ENCODE measurements around the gene CRB1.

CRB1 gene

DNA sequence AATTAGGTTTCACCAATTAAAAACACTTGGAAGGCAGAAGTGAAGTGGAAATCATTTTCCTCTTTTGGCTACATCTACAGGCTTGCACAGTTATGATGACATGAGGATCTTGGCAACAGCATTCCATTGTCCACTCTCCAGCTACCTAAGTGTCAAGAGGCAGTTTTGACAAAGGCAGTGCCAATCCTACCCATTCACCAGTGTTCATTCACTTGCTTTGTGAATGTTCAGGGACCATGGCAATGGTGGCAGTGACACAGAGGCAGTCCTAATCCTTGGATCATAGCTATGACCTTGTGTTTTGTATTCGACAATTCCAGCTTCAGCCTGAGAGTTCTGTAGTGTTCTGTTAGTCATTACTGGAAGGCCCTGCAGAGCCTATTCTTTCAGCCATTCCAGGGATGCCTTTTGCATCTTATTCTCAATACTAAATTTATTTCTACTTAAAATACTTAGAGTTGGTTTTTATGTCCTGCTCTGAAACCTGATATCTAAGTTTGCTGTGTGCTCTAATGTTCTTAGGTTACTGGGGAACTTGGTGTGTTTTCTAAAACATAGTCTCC, 36.7 kb downstream of the CRB1 start:
- no peak for DNase-seq

- DNase-seq = no peak
Observed at GRCh38 chr1:197305925-197306324, 37.9 kb downstream of the CRB1 start.

DNA sequence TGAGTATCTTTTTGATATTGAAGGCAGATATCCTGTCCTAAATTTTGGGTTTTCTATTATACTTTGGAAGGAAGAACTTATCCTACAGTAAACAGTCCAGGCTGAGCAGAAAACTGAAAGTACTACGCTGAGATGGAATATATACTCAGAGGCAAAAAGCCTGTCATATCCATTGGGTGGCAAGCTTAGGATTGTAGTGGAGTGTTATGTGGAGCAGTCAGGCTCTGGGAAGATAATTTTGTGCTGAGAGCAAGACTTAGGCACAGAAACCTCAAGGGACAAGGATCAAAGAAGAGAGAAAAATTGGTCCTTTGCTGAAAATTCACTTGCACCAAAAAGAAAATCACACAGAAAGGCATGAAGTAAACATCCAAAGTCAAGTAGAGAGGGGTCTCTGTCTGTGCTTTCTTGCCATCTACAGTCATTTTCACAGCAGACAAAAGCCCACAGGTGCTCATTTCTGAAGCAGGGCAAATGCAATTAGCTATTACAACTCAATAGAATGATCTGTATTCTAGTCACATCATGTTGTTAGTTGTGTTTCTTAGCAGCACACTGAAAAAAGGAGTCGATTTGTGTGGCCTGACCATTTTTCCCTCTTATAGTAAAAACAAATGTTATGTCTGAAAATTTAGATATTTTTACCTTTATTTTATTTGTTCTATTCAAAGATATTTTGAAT, 38.5 kb downstream of the CRB1 start:
- no peak for DNase-seq

- no peak for DNase-seq
Observed at GRCh38 chr1:197307136-197307535, 39.1 kb downstream of the CRB1 start.

DNA sequence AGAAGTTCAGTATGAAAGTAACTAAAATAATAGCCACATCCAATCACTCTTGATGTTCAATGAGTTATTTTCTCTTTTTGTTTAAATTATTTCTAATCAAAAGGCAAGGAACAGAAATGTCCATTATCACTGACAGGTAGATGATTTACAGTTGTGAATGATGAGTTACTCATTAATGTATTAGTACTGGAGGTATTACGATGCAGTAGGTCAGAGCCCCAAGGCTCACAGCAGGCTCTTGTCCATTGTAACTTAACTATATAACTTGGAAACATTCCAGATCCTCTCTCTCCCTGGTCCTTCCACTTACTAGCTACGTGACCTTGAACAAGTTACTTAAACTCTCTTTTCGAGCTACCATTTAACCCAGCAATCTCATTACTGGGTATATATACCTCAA, 39.5 kb downstream of the CRB1 start:
- DNase-seq = no peak

DNA sequence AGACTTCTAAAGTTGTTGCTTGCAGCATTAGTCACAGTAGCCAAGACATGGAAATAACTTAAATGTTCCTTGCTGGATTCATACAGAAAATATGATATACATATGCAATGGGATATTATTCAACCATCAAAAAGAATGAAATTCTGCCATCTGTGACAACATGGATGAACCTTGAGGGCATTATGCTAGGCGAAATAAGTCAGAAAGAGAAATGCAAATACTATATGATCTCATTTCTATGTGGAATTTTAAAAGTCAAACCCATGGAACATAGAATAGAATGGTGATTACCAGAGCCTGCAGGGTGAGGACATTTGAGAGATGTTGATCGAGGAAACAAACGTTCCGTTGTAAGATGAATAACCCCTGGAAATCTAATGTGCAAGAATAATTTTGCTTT, 43.0 kb downstream of the CRB1 start:
- no peak for DNase-seq

DNA sequence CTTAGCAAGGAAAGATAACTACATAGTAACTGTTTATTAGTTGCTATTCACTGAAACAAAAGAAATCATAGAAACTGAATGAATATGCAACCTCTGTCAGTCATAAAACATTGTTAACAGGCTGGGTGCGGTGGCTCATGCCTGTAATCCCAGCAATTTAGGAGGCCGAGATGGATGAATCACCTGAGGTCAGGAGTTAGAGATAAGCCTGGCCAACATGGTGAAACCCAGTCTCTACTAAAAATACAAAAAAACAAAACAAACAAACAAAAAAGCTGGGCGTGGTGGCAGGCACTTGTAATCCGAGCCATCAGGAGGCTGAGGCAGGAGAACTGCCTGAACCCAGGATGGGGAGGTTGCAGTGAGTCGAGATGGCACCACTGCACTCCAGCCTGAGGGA, 44.1 kb downstream of the CRB1 start:
- DNase-seq = no peak

DNA sequence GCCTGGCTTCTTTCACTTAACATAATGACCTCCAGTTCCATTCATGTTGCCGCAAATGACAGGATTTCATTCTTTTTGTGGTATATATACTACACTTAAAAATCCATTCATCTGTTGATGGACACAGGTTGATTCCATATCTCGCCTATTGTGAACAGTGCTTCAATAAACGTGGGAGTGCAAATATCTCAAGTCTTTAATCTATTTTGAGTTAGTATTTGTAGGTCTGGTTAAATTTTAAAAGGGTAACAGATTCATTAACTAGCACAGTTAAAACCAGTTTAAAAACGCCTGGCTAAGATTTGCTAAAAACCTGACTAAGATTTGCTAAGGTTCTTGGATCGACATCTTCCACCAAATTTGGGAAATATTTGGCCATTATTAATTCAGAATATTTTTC, 45.7 kb downstream of the CRB1 start:
- no peak for DNase-seq

GRCh38 chr1:197314682-197315081, 46.6 kb downstream of the CRB1 start:
- no peak for DNase-seq

DNA sequence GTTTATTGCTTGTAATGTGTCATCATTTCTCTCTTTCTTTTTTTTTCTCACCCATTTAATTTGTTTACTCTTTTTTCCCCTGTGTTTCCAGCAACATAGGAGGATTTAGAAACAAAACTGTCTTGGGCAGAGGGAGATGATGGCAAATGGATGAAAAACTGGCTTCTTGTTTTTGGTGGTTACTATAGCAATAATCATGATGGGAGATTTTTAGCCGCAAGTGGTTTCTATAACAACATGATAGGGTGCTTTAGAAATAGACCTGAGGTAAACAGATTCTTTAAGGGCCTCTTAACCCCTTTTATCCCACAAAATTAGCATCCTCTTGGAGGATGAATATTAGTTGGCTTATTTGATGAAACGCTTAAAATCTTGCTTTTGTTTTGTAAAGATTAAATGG, 51.6 kb downstream of the CRB1 start:
- DNase-seq = peak; percentile 18

GRCh38 chr1:197320991-197321531, 53.0 kb downstream of the CRB1 start:
- no peak for DNase-seq

DNA sequence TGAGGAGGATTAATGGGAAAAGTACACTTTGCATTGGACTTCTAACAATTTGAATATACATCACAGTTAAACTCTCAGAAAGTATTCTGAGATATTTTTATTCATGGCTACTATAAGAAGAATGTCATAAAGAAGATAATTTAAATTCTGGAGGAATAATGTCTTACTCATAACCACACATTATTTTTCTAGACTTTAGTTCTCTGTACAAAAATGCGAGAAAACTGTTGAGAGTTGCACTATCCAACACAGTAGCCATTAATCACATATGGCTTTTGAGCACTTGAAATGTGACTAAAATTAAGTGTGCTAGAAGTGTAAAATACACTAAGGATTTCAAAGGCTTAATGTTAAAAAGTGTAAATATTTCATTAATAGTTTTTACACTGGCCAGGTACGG, 53.8 kb downstream of the CRB1 start:
- DNase-seq = no peak

GRCh38 chr1:197327776-197328364, 59.8 kb downstream of the CRB1 start:
- no peak for DNase-seq

DNA sequence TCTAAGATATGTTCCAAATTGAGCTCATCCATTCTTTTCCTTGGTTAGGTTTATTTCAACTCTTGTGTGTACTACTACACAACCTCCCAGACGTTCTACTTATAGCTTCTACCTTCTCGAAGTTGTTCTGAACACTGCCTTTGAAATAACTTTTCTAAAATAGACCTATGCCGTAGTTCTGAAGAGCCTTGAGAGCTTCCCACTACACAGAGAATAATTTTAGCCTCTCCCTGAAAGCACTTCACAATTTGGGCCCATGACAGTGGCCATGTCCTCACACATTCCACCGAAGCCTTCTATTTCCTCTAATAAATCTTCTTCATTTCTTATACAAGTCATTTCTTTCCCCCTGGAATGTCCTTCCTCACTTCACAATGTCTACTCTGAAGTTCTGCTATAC, 62.2 kb downstream of the CRB1 start:
- no peak for DNase-seq

DNA sequence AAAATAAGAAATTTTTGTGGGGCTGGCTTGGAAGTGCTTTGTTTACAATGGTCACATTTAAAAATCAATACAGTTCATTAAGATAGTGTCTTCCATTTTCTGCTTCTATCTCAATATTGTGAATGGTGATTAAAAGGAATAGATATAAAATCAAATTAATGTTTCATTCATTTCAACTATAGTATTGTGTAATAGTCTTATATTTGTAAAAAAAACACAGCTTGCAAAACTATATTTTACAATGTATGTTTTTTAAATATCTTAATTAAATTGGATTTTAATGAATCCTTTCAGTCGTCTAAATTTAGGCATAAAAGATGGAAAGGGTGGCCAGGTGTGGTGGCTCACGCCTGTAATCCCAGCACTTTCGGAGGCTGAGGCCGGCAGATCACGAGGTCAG, 63.5 kb downstream of the CRB1 start:
- DNase-seq = no peak

DNA sequence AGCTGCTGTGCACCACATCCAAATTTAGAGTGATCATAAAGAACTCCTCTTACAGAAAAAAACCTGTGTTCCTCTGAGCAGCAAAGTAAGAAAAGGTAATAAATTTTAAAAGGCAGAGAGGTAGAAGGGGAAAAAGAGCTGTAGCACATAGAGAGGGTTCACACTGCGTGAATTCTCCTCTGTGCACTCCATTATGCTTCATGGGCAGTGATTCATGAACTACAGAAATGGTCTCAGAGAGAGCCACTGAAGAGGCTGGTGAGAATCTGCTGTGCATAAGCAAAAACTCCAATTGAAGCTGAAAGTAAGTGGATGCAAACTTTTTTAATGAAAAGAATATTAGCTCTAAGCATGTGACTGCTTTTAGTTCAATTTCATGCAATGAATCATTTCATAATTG, 65.0 kb downstream of the CRB1 start:
- DNase-seq = no peak

DNA sequence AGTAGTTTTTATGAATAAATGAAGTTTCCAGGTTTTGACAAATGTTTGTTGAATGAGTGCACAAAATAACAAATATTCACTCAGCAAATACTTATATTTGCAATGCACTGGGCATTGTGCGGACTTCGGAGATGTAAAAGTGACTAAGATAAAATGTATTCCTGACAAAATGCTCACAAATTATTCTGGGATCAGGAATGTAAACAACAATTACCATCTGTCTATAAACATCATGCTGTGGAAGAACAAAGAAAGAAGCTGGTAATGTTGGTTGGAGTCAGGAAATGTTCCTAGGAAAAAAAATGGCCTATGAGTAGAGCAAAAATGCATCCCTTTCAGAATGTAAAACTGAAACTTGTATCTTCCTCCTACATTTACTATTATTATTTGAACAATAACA, 68.5 kb downstream of the CRB1 start:
- DNase-seq = no peak

GRCh38 chr1:197339106-197340060, 71.3 kb downstream of the CRB1 start:
- no peak for DNase-seq

DNA sequence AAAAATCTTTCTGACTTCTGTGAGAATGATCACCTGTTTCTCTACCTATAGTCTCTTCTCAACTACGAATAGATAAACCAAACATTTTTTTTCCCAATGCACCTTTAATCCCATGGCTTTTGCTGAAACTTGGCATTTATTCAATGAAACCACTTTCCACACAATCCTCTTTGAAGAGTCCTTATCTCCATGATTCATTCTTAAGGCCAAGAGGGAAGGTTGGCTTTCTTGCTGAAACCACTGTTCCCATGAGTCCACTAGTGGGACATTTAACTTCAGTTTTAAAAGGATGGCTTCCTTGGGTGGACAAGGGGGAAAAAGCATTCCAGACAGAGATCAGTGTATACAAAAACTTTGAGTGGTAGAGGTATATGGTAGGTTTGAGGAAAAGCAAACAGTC, 73.6 kb downstream of the CRB1 start:
- no peak for DNase-seq

DNA sequence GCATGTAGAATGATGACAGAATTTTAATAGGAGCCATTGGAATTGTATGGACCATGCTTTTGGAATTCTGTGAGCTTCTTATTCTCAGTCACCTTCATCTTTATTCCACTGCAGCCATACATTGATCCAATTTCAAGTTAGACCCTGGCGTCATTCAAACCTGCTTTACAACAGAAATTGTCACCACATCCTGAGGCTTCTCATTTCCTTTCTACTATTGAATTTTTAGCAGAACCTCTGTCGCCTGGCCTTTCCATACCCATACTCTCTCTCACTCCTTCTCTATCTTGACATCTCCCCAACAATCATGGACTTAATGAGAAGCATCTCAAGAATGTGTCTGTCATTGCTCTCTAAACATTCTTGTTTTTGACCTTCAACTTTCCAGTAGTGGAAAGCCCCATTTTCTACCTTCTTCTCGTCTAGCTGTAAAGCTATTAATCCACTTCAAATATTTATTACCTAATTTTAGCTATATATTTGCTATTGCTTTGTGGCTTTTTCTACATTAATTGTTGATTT, 74.1 kb downstream of the CRB1 start:
- DNase-seq = no peak

DNA sequence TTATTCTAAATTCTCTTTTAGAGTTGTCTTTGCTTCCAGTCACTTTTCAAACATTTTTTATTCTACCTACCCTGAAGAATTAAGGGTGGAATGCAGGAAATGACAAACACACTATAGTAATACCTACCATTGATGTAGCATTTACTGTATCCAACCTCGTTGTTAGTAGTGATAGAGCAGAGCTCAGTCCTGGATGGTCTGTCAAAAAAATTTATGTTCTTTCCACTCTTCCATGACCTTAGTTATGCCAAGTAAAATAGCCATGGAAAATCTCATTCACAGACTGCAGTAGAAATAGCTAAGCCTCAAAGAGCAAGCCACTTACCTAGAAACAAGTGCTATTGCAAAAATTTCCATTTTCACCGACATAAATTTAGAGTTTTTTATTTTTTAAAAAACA, 74.6 kb downstream of the CRB1 start:
- no peak for DNase-seq

GRCh38 chr1:197343663-197344273, 75.7 kb downstream of the CRB1 start:
- DNase-seq = no peak

All from CD4-positive, alpha-beta T cell treated with Interleukin-4 for 4 hours (primary cell).